ENCODE data around the gene SGMS1. TPM values are rescaled to one million over a fixed set of nuclear protein-coding genes. Genes with fewer than 3 reads are reported as not detected.

SGMS1 gene
- total RNA-seq, 1 donor from 2014 or later: 93.8 TPM

- H3K36me3 ChIP-seq: no peaks in the 10 kb centered on the region
- TF ChIP-seq CTCF (IDR thresholded peaks at IDR 0.05) (no peak), POLR2A (IDR thresholded peaks at IDR 0.05) (no peak), POLR2AphosphoS5 (IDR thresholded peaks at IDR 0.05; ENCODE audit: insufficient read depth in 1 of 2, low read depth in 1 of 2) (no peak)
- intact Hi-C loops (cut with DNase I): no loop called here
These were observed 100.4 kb downstream of the SGMS1 start for GRCh38 chr10:50523357-50523756.

GRCh38 chr10:50522908-50523307 is 100.8 kb downstream of the SGMS1 start:
- no peak for DNase-seq (ENCODE audit: extremely low spot score in 2 of 2)
- no peaks in the 10 kb centered on the region for H3K36me3 ChIP-seq
- no peak overlapping the region for H3K4me3 ChIP-seq
- no peak overlapping the region for H3K27ac ChIP-seq
- H3K9me3 ChIP-seq: no peaks in the 10 kb centered on the region
- H3K27me3 ChIP-seq: no peaks in the 10 kb centered on the region
- H3K4me1 ChIP-seq: no peaks in the 10 kb centered on the region
- TF ChIP-seq POLR2AphosphoS5 (IDR thresholded peaks at IDR 0.05; ENCODE audit: insufficient read depth in 1 of 2, low read depth in 1 of 2): no peak
- TF ChIP-seq POLR2A (IDR thresholded peaks at IDR 0.05): no peak
- no peak for TF ChIP-seq CTCF (IDR thresholded peaks at IDR 0.05)
- intact Hi-C loops (cut with DNase I): no loop called here

More at GRCh38 chr10:50523357-50523756, 100.4 kb downstream of the SGMS1 start:
- H3K27ac ChIP-seq: no peak overlapping the region
- no peaks in the 10 kb centered on the region for H3K9me3 ChIP-seq
- H3K4me3 ChIP-seq: no peak overlapping the region
- H3K4me1 ChIP-seq: no peaks in the 10 kb centered on the region
- H3K27me3 ChIP-seq: no peaks in the 10 kb centered on the region
- DNase-seq (ENCODE audit: extremely low spot score in 2 of 2): no peak

- TF ChIP-seq POLR2AphosphoS5 (IDR thresholded peaks at IDR 0.05; ENCODE audit: insufficient read depth in 1 of 2, low read depth in 1 of 2) (no peak), CTCF (IDR thresholded peaks at IDR 0.05) (no peak), POLR2A (IDR thresholded peaks at IDR 0.05) (no peak)
- Histone ChIP-seq H3K4me3 (no peak overlapping the region), H3K27me3 (no peaks in the 10 kb centered on the region), H3K4me1 (peaks cover 5% of the 10 kb centered on the region), H3K27ac (no peak overlapping the region), H3K9me3 (no peaks in the 10 kb centered on the region), H3K36me3 (no peaks in the 10 kb centered on the region)
- intact Hi-C loops (cut with DNase I): no loop called here
- no peak for DNase-seq (ENCODE audit: extremely low spot score in 2 of 2)
These were observed 103.6 kb downstream of the SGMS1 start for GRCh38 chr10:50520115-50520514.

- Histone ChIP-seq H3K27ac (no peak overlapping the region), H3K4me1 (peaks cover 20% of the 10 kb centered on the region)
- intact Hi-C loops (cut with DNase I): no loop called here
These were observed 106.1 kb downstream of the SGMS1 start for GRCh38 chr10:50517626-50518025.

More at GRCh38 chr10:50517626-50518025, 106.1 kb downstream of the SGMS1 start:
- H3K4me3 ChIP-seq: no peak overlapping the region
- H3K27me3 ChIP-seq: no peaks in the 10 kb centered on the region
- DNase-seq (ENCODE audit: extremely low spot score in 2 of 2): no peak
- H3K36me3 ChIP-seq: no peaks in the 10 kb centered on the region
- H3K9me3 ChIP-seq: no peaks in the 10 kb centered on the region
- TF ChIP-seq POLR2AphosphoS5 (IDR thresholded peaks at IDR 0.05; ENCODE audit: insufficient read depth in 1 of 2, low read depth in 1 of 2) (no peak), CTCF (IDR thresholded peaks at IDR 0.05) (no peak), POLR2A (IDR thresholded peaks at IDR 0.05) (no peak)

Measured in vagina (tissue), 2 donors.